ENCODE measurements around the gene RCE1.

Gene RCE1

GRCh38 chr11:66847461-66848232 is 4.4 kb downstream of the RCE1 start:
- Histone ChIP-seq H3K9me3 (ENCODE audit: insufficient read depth, low read length, severe bottlenecking) (no peaks in the 10 kb centered on the region), H3K4me3 (ENCODE audit: low read depth in 1 of 2, low read length in 2 of 2) (no peak overlapping the region), H3K4me1 (ENCODE audit: insufficient read depth, low read length) (peaks cover 19% of the 10 kb centered on the region), H3K27me3 (ENCODE audit: insufficient read depth, low read length, poor library complexity) (no peaks in the 10 kb centered on the region), H3K36me3 (ENCODE audit: insufficient read depth, low read length) (peaks cover 56% of the 10 kb centered on the region), H3K4me2 (ENCODE audit: insufficient read depth, low read length) (no peak overlapping the region), H3K27ac (ENCODE audit: low read length) (no peak overlapping the region), H3K79me2 (ENCODE audit: insufficient read depth, low read length) (peaks cover 26% of the 10 kb centered on the region), H3K9ac (ENCODE audit: low read depth, low read length) (no peak overlapping the region), H2AFZ (ENCODE audit: low read depth, low read length) (no peak overlapping the region), H4K20me1 (ENCODE audit: insufficient read depth, low read length) (peaks cover 14% of the 10 kb centered on the region)
- ATAC-seq (ENCODE audit: insufficient read depth, low read depth) = no peak
- no peak for DNase-seq
- no peak for TF ChIP-seq CTCF (IDR thresholded peaks at IDR 0.05; ENCODE audit: borderline replicate concordance, extremely low read depth, low read length, poor library complexity, severe bottlenecking)
- no peak for TF ChIP-seq EZH2 (IDR thresholded peaks at IDR 0.05; ENCODE audit: borderline replicate concordance, low read depth, low read length, severe bottlenecking)

- Histone ChIP-seq H3K27me3 (ENCODE audit: insufficient read depth, low read length, poor library complexity) (no peaks in the 10 kb centered on the region), H2AFZ (ENCODE audit: low read depth, low read length) (no peak overlapping the region), H3K4me3 (ENCODE audit: low read depth in 1 of 2, low read length in 2 of 2) (no peak overlapping the region), H3K4me2 (ENCODE audit: insufficient read depth, low read length) (no peak overlapping the region), H3K9ac (ENCODE audit: low read depth, low read length) (no peak overlapping the region), H3K4me1 (ENCODE audit: insufficient read depth, low read length) (peaks cover 16% of the 10 kb centered on the region), H3K27ac (ENCODE audit: low read length) (no peak overlapping the region), H4K20me1 (ENCODE audit: insufficient read depth, low read length) (peaks cover 11% of the 10 kb centered on the region), H3K9me3 (ENCODE audit: insufficient read depth, low read length, severe bottlenecking) (no peaks in the 10 kb centered on the region), H3K79me2 (ENCODE audit: insufficient read depth, low read length) (peaks cover 15% of the 10 kb centered on the region), H3K36me3 (ENCODE audit: insufficient read depth, low read length) (peaks cover 55% of the 10 kb centered on the region)
- TF ChIP-seq EZH2 (IDR thresholded peaks at IDR 0.05; ENCODE audit: borderline replicate concordance, low read depth, low read length, severe bottlenecking) (no peak), CTCF (IDR thresholded peaks at IDR 0.05; ENCODE audit: borderline replicate concordance, extremely low read depth, low read length, poor library complexity, severe bottlenecking) (no peak)
- ATAC-seq (ENCODE audit: insufficient read depth, low read depth) (no peak), DNase-seq (no peak)
Observed at GRCh38 chr11:66848671-66849500, 5.6 kb downstream of the RCE1 start.

GRCh38 chr11:66849501-66850234 is 6.4 kb downstream of the RCE1 start:
- H3K36me3 ChIP-seq (ENCODE audit: insufficient read depth, low read length) = peaks cover 54% of the 10 kb centered on the region

More at GRCh38 chr11:66849501-66850234, 6.4 kb downstream of the RCE1 start:
- peaks cover 8% of the 10 kb centered on the region for H3K4me1 ChIP-seq (ENCODE audit: insufficient read depth, low read length)
- no peaks in the 10 kb centered on the region for H3K27me3 ChIP-seq (ENCODE audit: insufficient read depth, low read length, poor library complexity)
- no peak overlapping the region for H3K9ac ChIP-seq (ENCODE audit: low read depth, low read length)
- no peak overlapping the region for H3K4me3 ChIP-seq (ENCODE audit: low read depth in 1 of 2, low read length in 2 of 2)
- DNase-seq (no peak), ATAC-seq (ENCODE audit: insufficient read depth, low read depth) (no peak)
- H3K27ac ChIP-seq (ENCODE audit: low read length) = no peak overlapping the region
- TF ChIP-seq EZH2 (IDR thresholded peaks at IDR 0.05; ENCODE audit: borderline replicate concordance, low read depth, low read length, severe bottlenecking) (no peak), CTCF (IDR thresholded peaks at IDR 0.05; ENCODE audit: borderline replicate concordance, extremely low read depth, low read length, poor library complexity, severe bottlenecking) (no peak)
- peaks cover 7% of the 10 kb centered on the region for H3K79me2 ChIP-seq (ENCODE audit: insufficient read depth, low read length)
- H3K9me3 ChIP-seq (ENCODE audit: insufficient read depth, low read length, severe bottlenecking) = no peaks in the 10 kb centered on the region
- 0 out of 2 replicates have a peak, but pooled peaks cover 3% of the 10 kb centered on the region for H4K20me1 ChIP-seq (ENCODE audit: insufficient read depth, low read length)
- no peak overlapping the region for H3K4me2 ChIP-seq (ENCODE audit: insufficient read depth, low read length)
- no peak overlapping the region for H2AFZ ChIP-seq (ENCODE audit: low read depth, low read length)

All from DND-41 (cell line).